ENCODE measurements around the gene ASB3.

The ASB3 gene

GRCh38 chr2:53652131-53652530 lies 134.6 kb downstream of the ASB3 start:
- DNase-seq (ENCODE audit: low read depth in 2 of 2), result no peak

DNA sequence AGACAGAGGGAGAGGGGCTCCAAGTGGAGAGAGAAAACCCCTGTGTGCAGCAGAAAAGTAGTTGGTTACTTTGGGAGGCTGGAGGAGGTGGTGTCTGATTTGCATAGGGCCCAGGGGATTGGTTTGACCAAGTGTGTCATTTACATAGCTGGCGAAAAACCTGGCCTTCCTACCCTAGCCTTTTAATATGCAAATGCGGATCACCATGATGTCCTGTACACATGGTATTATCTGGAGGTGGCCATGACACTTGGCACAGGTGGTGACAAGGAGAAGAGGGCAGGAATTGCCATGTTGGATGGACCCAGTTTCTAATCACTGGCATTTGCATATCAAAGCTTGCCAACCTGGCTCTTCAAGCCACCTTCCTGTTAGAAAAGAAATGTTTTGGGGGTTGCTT lies 140.0 kb downstream of the ASB3 start:
- no peak for DNase-seq (ENCODE audit: low read depth in 2 of 2)

GRCh38 chr2:53641290-53641689 lies 145.5 kb downstream of the ASB3 start:
- no peak for DNase-seq (ENCODE audit: low read depth in 2 of 2)

DNA sequence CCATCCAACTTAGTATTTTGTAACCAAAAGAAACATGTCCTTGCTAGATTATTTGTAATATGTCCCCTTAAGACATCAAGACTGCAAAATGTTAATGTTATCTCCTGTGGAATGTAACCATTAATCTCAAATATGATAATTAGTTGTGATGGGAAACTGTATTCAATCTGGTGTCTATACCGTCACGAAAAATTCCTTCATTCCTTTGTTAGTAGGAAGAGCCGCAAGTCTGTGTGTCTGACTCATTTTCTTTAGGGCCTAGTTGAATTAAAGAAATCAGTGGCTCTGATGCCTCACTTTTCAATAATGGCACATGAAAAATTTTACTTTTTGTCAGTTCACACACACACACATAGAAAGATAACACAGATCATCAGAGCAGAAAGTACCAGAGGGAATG lies 146.3 kb downstream of the ASB3 start:
- DNase-seq (ENCODE audit: low read depth in 2 of 2), result no peak

DNA sequence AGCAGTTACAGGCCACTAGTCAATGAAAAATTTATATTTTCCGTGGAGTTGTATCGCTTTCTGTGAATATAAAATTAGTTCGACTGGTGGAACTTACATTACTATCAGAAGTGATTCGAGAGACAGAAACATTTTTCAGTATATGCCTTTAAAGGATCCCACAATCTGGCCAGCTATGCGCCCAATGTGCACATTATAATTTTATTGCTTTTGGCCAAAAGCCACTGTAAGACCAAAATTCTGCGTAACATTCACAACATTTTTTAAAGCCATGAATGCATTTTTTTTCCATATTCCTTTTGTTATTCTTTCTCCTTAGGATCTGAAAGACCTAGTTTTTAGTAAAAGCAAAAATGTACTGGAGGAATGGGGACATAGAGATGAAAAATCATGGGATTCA lies 150.2 kb downstream of the ASB3 start:
- DNase-seq (ENCODE audit: low read depth in 2 of 2), result no peak

GRCh38 chr2:53636109-53636508 lies 150.6 kb downstream of the ASB3 start:
- DNase-seq (ENCODE audit: low read depth in 2 of 2), result no peak

- no peak for DNase-seq (ENCODE audit: low read depth in 2 of 2)
Observed at GRCh38 chr2:53635694-53636093, 151.1 kb downstream of the ASB3 start.

GRCh38 chr2:53633441-53633840 lies 153.3 kb downstream of the ASB3 start:
- no peak for DNase-seq (ENCODE audit: low read depth in 2 of 2)

DNA sequence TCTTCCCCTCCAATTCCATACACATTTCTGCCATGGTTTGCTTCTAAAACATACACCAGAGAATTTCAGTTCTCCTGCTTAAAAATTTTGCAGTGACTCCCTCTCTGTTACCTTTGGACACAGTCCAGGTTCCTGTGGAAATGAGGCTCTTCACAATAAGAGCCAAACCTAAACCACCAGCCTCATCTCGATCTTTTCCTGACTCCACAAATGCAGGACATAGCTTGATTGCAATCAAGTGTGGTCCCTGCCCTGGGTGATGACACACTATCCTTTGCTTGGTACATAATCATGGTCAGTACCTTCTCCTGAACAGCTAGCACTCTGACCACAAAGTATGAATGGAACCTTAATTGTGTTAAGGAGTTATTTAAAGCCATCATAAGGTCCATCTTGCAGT lies 154.0 kb downstream of the ASB3 start:
- no peak for DNase-seq (ENCODE audit: low read depth in 2 of 2)

DNA sequence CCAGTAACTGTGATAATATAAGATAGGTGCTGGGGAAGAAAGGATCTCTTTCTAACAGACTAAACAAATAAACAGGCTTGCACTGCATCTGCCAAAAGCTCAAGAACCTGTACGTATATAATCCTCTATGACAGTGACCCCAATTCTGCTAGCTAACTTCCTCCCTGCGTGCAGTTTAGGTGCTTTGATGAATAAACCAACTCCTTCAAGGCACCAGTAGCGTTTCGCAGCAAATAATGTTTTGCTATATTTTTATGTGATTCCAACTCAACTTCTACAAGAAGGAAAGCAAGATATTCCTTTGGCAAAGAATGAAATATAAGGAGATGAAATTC lies 154.7 kb downstream of the ASB3 start:
- no peak for DNase-seq (ENCODE audit: low read depth in 2 of 2)

DNA sequence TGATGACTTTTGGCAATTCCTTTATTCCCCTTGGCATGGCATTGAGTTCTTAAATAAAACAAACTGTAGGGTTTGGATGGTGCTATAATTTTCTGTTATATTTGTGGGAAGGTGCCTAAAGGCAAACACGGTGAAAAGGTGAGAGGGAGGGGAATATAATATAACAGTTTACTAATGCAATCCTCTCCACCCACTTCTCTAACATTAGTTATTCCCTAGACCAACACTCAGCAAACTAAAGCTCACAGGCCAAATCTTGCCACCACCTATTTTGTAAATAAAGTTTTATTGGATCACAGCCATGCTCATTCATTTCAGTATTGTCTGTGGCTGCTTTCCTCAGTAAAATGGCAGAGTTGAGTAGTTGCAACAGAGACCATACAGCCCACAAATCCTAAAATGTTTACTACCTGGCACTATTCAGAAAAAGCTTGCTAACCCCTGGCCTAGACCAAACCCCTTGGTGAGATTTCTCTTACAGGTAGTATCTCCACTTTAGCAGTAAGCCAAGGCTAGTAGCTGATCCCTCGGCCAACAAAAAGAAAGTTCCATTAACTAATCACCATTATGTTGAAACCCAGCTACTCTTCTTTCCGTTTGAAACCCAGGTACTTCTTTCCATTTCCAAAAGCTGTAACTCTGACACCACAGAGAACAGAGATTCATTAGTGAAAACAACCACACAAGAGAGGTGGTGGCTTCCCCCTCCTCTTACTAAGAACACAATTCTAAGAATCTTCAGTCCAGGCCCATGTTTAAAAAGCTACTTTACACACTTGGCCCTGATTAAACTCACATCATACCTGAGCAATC lies 155.2 kb downstream of the ASB3 start:
- DNase-seq (ENCODE audit: low read depth in 2 of 2), result no peak

GRCh38 chr2:53630026-53630606 lies 156.6 kb downstream of the ASB3 start:
- DNase-seq (ENCODE audit: low read depth in 2 of 2), result no peak

- DNase-seq (ENCODE audit: low read depth in 2 of 2), result no peak
Observed at GRCh38 chr2:53629501-53629900, 157.3 kb downstream of the ASB3 start.

- DNase-seq (ENCODE audit: low read depth in 2 of 2), result no peak
Observed at GRCh38 chr2:53629001-53629400, 157.8 kb downstream of the ASB3 start.

DNA sequence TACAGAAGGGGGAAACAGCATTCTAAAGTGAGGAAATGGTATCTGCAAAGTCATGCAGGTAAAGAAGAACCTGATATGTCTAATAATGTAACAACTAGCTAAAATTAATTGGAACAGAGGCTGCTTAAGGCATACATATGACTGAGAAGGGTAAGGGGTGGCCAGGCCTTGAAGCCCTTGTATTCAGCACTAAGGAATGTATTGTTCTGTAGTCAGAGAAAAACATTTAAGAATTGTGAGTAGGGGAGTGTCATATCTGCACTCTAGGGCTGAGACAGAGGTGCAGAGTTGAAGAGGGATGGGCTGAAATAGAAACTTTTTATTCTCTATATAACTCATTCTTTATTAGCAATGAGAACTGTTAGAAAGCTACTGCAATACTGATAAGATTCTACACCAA lies 164.6 kb downstream of the ASB3 start:
- DNase-seq (ENCODE audit: low read depth in 2 of 2), result no peak

DNA sequence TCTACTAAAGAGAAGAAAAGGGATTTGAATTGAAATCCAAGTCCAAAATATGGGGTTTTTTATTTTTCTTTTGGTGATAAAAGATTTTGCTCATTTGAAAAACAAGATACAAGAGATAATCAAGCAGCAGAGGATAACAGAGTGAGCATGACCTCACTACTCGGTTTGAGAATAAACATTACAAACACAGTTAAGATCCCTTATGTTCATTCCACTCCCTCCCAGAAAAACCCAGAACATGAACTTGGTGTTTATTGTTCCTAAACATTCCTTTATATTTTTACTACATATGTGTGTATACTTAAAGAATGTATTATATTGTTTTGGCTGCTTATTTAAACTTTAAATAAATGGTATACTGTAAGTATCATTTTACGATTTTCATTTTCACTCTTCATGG lies 165.8 kb downstream of the ASB3 start:
- DNase-seq (ENCODE audit: low read depth in 2 of 2), result no peak
